Right atrium auricular region (tissue), 2 donors: Measurements from ENCODE around the gene LRMDA. TPM values are rescaled to one million over a fixed set of nuclear protein-coding genes. Genes with fewer than 3 reads are reported as not detected.
A peak's percentile ranks its signal among the peaks of the same experiment; 100 is the strongest.

ENCODE experiments used
- DNase-seq: peaks from one replicate; pipeline ENCODE4 v3.0.0-alpha.2; 2019; ENCODE audit warnings: low spot score
- H3K27ac ChIP-seq, 2 donors: fragments of 200-600 bp; sonication (generic); 1 replicate in 1 of 2; 2 replicates in 1 of 2; pipeline ENCODE4 v1.5.1; 2016 to 2019
- H3K27me3 ChIP-seq, 2 donors: fragments of 200-600 bp; sonication (generic); one replicate each; pipeline versions ENCODE4 v1.5.1 to v1.6.0; 2017 to 2019
- H3K36me3 ChIP-seq: fragments of 200-600 bp; sonication (generic); one replicate; pipeline ENCODE4 v1.5.1; 2016
- H3K4me1 ChIP-seq, 2 donors: fragments of 200-600 bp; sonication (generic); one replicate each; pipeline versions ENCODE4 v1.5.1 to v1.6.0; 2017 to 2019
- H3K4me3 ChIP-seq, 2 donors: fragments of 200-600 bp; sonication (generic); 1 replicate in 1 of 2; 2 replicates in 1 of 2; pipeline ENCODE4 v1.5.1; 2017 to 2019; ENCODE audit warnings: mild to moderate bottlenecking in 1 of 2, moderate library complexity in 1 of 2
- H3K9me3 ChIP-seq, 2 donors: fragments of 200-600 bp; sonication (generic); one replicate each; pipeline ENCODE4 v1.5.1; 2019
- CTCF ChIP-seq, 2 donors: fragments of 200-600 bp; sonication (generic); IDR thresholded peaks; one replicate each; pipeline ENCODE4 v1.5.1; 2019; ENCODE audit warnings: antibody characterized with exemption in 2 of 2
- total RNA-seq, 2 donors: library from RNA; depleted of rRNA; stranded (reverse); fragments of >200 nt; gene quantifications; one replicate each; pipeline ENCODE4 v1.1.0, GENCODE V29; 2016

The LRMDA gene
- total RNA-seq, 2 donors from 2014 or later: 6.1 to 19.1 TPM

GRCh38 chr10:75403939-75404814 lies 27.2 kb upstream of the LRMDA start:
- Histone ChIP-seq H3K27ac (peak overlapping the region; percentile 98 to 99), H3K9me3 (no peaks in the 10 kb centered on the region), H3K4me1 (peaks cover 0 to 37% of the 10 kb centered on the region in 2 donors), H3K4me3 (peak overlapping the region; percentile 91 to 97), H3K36me3 (peaks cover 5% of the 10 kb centered on the region), H3K27me3 (no peaks in the 10 kb centered on the region)
- no peak for DNase-seq
- TF ChIP-seq CTCF (IDR thresholded peaks at IDR 0.05): no peak

- no peak for DNase-seq
- TF ChIP-seq CTCF (IDR thresholded peaks at IDR 0.05): no peak
- Histone ChIP-seq H3K36me3 (no peaks in the 10 kb centered on the region), H3K4me1 (peaks cover 0 to 35% of the 10 kb centered on the region in 2 donors), H3K9me3 (no peaks in the 10 kb centered on the region), H3K27me3 (no peaks in the 10 kb centered on the region), H3K4me3 (peak overlapping the region; percentile 91 to 97), H3K27ac (peak overlapping the region; percentile 98 to 99)
Observed at GRCh38 chr10:75404815-75405597, 26.4 kb upstream of the LRMDA start.

- Histone ChIP-seq H3K9me3 (no peaks in the 10 kb centered on the region), H3K4me3 (peak overlapping the region in 1 of 2 donors; percentile 97), H3K27me3 (no peaks in the 10 kb centered on the region), H3K27ac (no peak overlapping the region), H3K4me1 (peaks cover 0 to 37% of the 10 kb centered on the region in 2 donors), H3K36me3 (no peaks in the 10 kb centered on the region)
- no peak for DNase-seq
- TF ChIP-seq CTCF (IDR thresholded peaks at IDR 0.05): no peak
Observed at GRCh38 chr10:75405598-75406461, 25.6 kb upstream of the LRMDA start.

GRCh38 chr10:75406462-75407223 lies 24.8 kb upstream of the LRMDA start:
- no peak for DNase-seq
- Histone ChIP-seq H3K27me3 (no peaks in the 10 kb centered on the region), H3K36me3 (no peaks in the 10 kb centered on the region), H3K9me3 (no peaks in the 10 kb centered on the region), H3K4me3 (no peak overlapping the region), H3K4me1 (peaks cover 0 to 37% of the 10 kb centered on the region in 2 donors), H3K27ac (no peak overlapping the region)
- TF ChIP-seq CTCF (IDR thresholded peaks at IDR 0.05): no peak
